ENCODE data around the gene ITGB6. TPM values are rescaled to one million over a fixed set of nuclear protein-coding genes. Genes with fewer than 3 reads are reported as not detected.

ITGB6 gene
- total RNA-seq, 4 donors from 2014 or later = 0.81 to 2.8 (median 1.0) TPM

DNA sequence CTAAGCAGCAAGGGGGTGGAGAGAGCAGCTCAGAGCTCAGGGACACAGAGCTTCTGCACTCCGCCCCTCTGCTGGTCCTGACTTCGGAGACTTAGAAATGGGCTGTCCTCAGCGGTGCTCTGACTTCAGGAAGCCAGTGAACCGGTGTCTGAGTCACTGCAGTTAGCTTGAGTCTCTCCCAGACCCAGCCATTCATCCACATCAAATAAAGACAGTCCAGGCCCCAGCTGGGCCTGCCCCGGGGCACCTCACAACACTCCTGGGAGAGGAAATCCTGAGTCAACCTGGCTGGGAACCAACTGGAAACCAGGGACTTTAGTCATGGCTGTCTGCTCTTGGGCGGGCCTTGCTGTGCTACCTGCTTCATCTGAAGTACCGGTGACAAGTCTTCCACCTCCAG lies 5.4 kb upstream of the ITGB6 start:
- no peaks in the 10 kb centered on the region for H3K9me3 ChIP-seq
- DNase-seq = peak; percentile 36 to 67
- TF ChIP-seq, protein P1, sequence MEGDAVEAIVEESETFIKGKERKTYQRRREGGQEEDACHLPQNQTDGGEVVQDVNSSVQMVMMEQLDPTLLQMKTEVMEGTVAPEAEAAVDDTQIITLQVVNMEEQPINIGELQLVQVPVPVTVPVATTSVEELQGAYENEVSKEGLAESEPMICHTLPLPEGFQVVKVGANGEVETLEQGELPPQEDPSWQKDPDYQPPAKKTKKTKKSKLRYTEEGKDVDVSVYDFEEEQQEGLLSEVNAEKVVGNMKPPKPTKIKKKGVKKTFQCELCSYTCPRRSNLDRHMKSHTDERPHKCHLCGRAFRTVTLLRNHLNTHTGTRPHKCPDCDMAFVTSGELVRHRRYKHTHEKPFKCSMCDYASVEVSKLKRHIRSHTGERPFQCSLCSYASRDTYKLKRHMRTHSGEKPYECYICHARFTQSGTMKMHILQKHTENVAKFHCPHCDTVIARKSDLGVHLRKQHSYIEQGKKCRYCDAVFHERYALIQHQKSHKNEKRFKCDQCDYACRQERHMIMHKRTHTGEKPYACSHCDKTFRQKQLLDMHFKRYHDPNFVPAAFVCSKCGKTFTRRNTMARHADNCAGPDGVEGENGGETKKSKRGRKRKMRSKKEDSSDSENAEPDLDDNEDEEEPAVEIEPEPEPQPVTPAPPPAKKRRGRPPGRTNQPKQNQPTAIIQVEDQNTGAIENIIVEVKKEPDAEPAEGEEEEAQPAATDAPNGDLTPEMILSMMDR (IDR thresholded peaks at IDR 0.05 in 4 of 5, conservative IDR thresholded peaks at IDR 0.05 in 1 of 5) = no peak
- no peak for TF ChIP-seq POLR2A (IDR thresholded peaks at IDR 0.05)
- in situ Hi-C loops (cut with MboI; ENCODE audit: low sequenced_read_pairs in 4 of 4) = no loop called here
- no peak overlapping the region for H3K4me3 ChIP-seq
- no peaks in the 10 kb centered on the region for H3K27me3 ChIP-seq
- peaks cover 41 to 46% of the 10 kb centered on the region in 2 donors for H3K4me1 ChIP-seq
- intact Hi-C loops (cut with DNase I; ENCODE audit: low total_unique reads) = no loop called here
- no peaks in the 10 kb centered on the region for H3K36me3 ChIP-seq
- peak overlapping the region; percentile 78 to 88 (median 83) for H3K27ac ChIP-seq
- peak; percentile 47 to 60 for ATAC-seq

DNA sequence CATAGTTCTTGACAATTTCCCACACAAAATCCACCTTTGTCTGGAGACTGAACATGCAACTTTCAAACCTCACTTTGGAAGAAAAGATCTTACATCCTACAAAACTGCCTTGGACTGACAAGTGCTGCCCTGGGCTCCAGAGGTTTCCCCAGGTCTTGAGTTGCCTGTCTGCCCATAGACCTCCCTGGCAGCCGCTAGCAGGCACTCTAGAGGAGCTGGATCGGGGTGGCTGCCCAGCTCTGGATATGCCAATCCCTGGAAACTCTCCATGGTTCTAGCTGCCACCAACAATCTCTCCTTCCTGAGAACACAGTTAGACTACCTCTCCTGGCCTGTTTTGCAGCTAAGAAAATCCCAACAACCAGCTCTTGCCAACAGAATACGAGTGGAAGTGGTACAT lies 3.4 kb upstream of the ITGB6 start:
- Histone ChIP-seq H3K9me3 (no peaks in the 10 kb centered on the region), H3K4me3 (no peak overlapping the region), H3K27ac (peak overlapping the region; percentile 8 to 88 (median 70)), H3K36me3 (no peaks in the 10 kb centered on the region), H3K27me3 (no peaks in the 10 kb centered on the region), H3K4me1 (peaks cover 22 to 32% of the 10 kb centered on the region in 2 donors)
- no peak for DNase-seq
- ATAC-seq = no peak
- in situ Hi-C loops (cut with MboI; ENCODE audit: low sequenced_read_pairs in 4 of 4) (no loop called here), intact Hi-C loops (cut with DNase I; ENCODE audit: low total_unique reads) (no loop called here)
- TF ChIP-seq POLR2A (IDR thresholded peaks at IDR 0.05) = no peak
- TF ChIP-seq, protein P1 (IDR thresholded peaks at IDR 0.05 in 4 of 5, conservative IDR thresholded peaks at IDR 0.05 in 1 of 5) = no peak

DNA sequence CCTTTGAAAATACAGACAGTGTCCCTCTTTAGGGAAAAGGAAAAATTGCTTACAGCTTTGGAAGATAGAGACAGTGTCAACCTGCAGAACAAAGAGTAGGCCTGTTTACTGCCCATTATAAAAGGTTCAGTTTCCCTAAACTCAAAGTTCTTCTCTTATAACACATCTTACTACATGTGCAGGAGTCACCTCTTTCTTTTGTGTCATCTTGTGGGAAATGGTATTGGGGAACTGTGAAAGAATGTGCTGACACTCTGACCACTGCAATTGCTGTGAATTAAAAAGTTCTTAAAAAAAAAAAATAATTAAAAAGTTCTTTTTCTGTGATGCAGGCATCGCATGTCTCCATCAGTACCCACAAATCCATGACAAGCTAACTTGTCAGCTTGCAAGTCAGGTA lies 2.9 kb upstream of the ITGB6 start:
- Histone ChIP-seq H3K4me1 (peaks cover 20 to 32% of the 10 kb centered on the region in 2 donors), H3K4me3 (no peak overlapping the region), H3K9me3 (no peaks in the 10 kb centered on the region), H3K27ac (peak overlapping the region; percentile 55 to 88 (median 70)), H3K36me3 (no peaks in the 10 kb centered on the region), H3K27me3 (no peaks in the 10 kb centered on the region)
- no peak for ATAC-seq
- TF ChIP-seq POLR2A (IDR thresholded peaks at IDR 0.05) = no peak
- TF ChIP-seq, protein P1 (IDR thresholded peaks at IDR 0.05 in 4 of 5, conservative IDR thresholded peaks at IDR 0.05 in 1 of 5) = no peak
- intact Hi-C loops (cut with DNase I; ENCODE audit: low total_unique reads) (no loop called here), in situ Hi-C loops (cut with MboI; ENCODE audit: low sequenced_read_pairs in 4 of 4) (no loop called here)
- no peak for DNase-seq

DNA sequence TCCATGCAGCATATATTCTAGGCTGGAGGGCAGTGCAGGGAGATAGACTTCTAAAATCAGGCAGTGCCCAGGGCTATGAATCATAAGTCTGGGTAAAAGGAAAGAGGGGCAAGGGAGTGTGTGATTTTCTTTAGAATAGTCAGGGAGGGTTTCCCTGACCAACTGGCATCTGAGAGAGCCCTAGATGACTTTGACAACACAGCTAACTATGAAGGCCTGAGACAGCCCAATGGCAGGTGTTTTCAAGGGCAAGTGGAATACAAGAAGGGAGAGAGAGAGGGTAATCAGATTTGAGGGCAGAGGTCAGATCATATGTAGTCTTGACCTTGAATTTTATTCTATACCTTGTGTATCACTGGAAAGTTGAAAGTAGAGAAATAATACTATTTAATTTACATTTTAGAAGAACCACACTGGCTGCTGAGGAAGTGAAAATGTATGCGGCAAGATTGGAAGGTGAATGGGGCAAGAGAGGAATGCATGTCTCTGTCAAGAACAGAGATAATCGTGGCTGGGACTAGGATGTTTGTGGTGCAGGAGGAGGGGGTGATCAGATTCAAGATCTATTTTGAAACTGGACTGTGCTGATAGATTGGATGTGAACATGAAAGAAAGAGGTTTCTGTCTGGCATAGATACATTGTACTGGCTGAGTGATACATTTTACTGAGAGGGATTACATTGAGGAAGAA lies 1.9 kb upstream of the ITGB6 start:
- no peaks in the 10 kb centered on the region for H3K9me3 ChIP-seq
- ATAC-seq (no peak), DNase-seq (no peak)
- in situ Hi-C loops (cut with MboI; ENCODE audit: low sequenced_read_pairs in 4 of 4) = no loop called here
- intact Hi-C loops (cut with DNase I; ENCODE audit: low total_unique reads) = no loop called here
- peak overlapping the region; percentile 55 to 88 (median 70) for H3K27ac ChIP-seq
- peaks cover 22 to 33% of the 10 kb centered on the region in 2 donors for H3K4me1 ChIP-seq
- no peak overlapping the region for H3K4me3 ChIP-seq
- H3K27me3 ChIP-seq = no peaks in the 10 kb centered on the region
- no peak for TF ChIP-seq POLR2A (IDR thresholded peaks at IDR 0.05)
- TF ChIP-seq, protein P1 (IDR thresholded peaks at IDR 0.05 in 4 of 5, conservative IDR thresholded peaks at IDR 0.05 in 1 of 5) = no peak
- H3K36me3 ChIP-seq = no peaks in the 10 kb centered on the region
